ENCODE measurements around the gene ZPBP.

GRCh38 chr7:50095634-50096033, 2.6 kb upstream of the ZPBP start:
- TF ChIP-seq CTCF (IDR thresholded peaks at IDR 0.05) (no peak), EZH2 (IDR thresholded peaks at IDR 0.05; ENCODE audit: borderline replicate concordance, insufficient read depth, low read depth, low read length, poor library complexity, severe bottlenecking) (no peak)

Data from B cell (primary cell).